Karpas-422 (cell line): ENCODE results near the gene ANKHD1. TPM values are rescaled to one million over a fixed set of nuclear protein-coding genes. Genes with fewer than 3 reads are reported as not detected.

Source experiments
- DNase-seq: peaks from one replicate; pipeline ENCODE4 v3.0.0-alpha.2; 2015
- H2AFZ ChIP-seq: fragments of 200-600 bp; sonication (generic); 2 replicates; pipeline ENCODE4 v1.6.1; 2014; ENCODE audit warnings: antibody characterized with exemption, low read length, mixed read lengths
- H3K27ac ChIP-seq: fragments of 200-600 bp; sonication (generic); 2 replicates; pipeline ENCODE4 v1.5.1; 2014; ENCODE audit warnings: mild to moderate bottlenecking, low read length, moderate library complexity
- H3K27me3 ChIP-seq: fragments of 200-600 bp; sonication (generic); 2 replicates; pipeline ENCODE4 v1.6.1; 2014; ENCODE audit warnings: low read length, mixed read lengths
- H3K36me3 ChIP-seq: fragments of 200-600 bp; sonication (generic); 2 replicates; pipeline ENCODE4 v1.6.1; 2014; ENCODE audit warnings: low read length, mixed read lengths; ENCODE audit not compliant: insufficient read depth
- H3K4me1 ChIP-seq: fragments of 200-600 bp; sonication (generic); 2 replicates; pipeline ENCODE4 v1.6.1; 2014; ENCODE audit warnings: mild to moderate bottlenecking, low read length, mixed read lengths
- H3K4me2 ChIP-seq: fragments of 200-600 bp; sonication (generic); 2 replicates; pipeline ENCODE4 v1.6.1; 2014; ENCODE audit warnings: low read length, low read depth, mild to moderate bottlenecking; ENCODE audit not compliant: poor library complexity, severe bottlenecking
- H3K4me3 ChIP-seq: fragments of 200-600 bp; sonication (generic); 2 replicates; pipeline ENCODE4 v1.5.1; 2014; ENCODE audit warnings: mild to moderate bottlenecking, antibody characterized with exemption, low read length, mixed read lengths
- H3K79me2 ChIP-seq: fragments of 200-600 bp; sonication (generic); 2 replicates; pipeline ENCODE4 v1.6.1; 2014; ENCODE audit warnings: mild to moderate bottlenecking, low read length, mixed read lengths
- H3K9ac ChIP-seq: fragments of 200-600 bp; sonication (generic); 2 replicates; pipeline ENCODE4 v1.6.0; 2014; ENCODE audit warnings: low read length
- H3K9me2 ChIP-seq: fragments of 200-600 bp; sonication (generic), shearing (Covaris generic); replicated peaks from 2 replicates; pipeline ENCODE4 v1.6.0; 2014; ENCODE audit warnings: mild to moderate bottlenecking, low read length, moderate library complexity; ENCODE audit not compliant: insufficient read depth
- H3K9me3 ChIP-seq: fragments of 300-700, 200-600 bp; sonication (generic); 2 replicates; pipeline ENCODE4 v1.6.1; 2014; ENCODE audit warnings: low read length, mixed read lengths
- H4K20me1 ChIP-seq: fragments of 200-600 bp; sonication (generic); 2 replicates; pipeline ENCODE4 v1.6.1; 2014; ENCODE audit warnings: mild to moderate bottlenecking, antibody characterized with exemption, low read length, low read depth; ENCODE audit not compliant: insufficient read depth
- total RNA-seq: library from RNA; depleted of rRNA; stranded (reverse); fragments of >200 nt; shearing (Covaris generic); gene quantifications from 2 replicates; pipeline ENCODE4 v1.2.3, GENCODE V29; 2014; ENCODE audit warnings: low replicate concordance

The ANKHD1 gene
- total RNA-seq, 1 experiment from 2014 or later: 110 TPM

DNA sequence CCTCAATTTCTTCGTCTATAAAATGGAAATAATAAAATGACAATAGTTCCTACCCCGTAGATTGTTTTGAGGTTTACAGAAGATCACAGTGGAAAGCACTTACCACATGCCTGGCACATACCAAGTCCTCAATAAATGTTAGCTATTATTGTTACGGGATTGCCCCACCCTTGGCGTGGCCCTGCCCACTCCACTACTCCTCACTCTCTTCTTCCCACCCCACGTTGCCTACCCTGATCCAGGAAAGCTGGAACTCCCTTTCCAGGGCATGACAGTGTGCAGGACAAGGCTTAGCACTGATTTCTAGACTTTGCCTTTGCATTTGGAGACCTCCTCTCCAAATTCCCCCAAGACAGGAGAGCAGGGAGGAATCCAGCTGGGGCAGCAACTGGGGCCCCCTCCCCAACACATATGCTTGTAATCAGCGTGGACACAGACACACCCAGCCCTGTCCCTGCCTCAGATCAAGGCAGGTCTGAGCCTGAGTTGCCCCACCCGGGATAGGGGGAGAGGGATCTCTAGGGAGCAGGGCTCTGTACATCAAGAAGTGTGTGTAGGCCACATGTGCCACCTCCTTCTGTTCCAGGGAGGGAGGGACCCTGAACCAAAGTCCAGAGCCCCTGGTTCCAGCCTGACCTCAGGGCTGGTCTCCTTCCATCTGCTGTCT lies 34.9 kb upstream of the ANKHD1 start:
- Histone ChIP-seq H3K79me2 (no peaks in the 10 kb centered on the region), H3K9me3 (no peaks in the 10 kb centered on the region), H3K4me1 (peaks cover 3% of the 10 kb centered on the region), H3K27me3 (no peaks in the 10 kb centered on the region), H3K9me2 (no peaks in the 10 kb centered on the region), H3K4me2 (no peak overlapping the region), H3K36me3 (no peaks in the 10 kb centered on the region), H2AFZ (no peak overlapping the region), H4K20me1 (no peaks in the 10 kb centered on the region), H3K4me3 (no peak overlapping the region), H3K27ac (no peak overlapping the region), H3K9ac (no peak overlapping the region)
- DNase-seq: no peak

DNA sequence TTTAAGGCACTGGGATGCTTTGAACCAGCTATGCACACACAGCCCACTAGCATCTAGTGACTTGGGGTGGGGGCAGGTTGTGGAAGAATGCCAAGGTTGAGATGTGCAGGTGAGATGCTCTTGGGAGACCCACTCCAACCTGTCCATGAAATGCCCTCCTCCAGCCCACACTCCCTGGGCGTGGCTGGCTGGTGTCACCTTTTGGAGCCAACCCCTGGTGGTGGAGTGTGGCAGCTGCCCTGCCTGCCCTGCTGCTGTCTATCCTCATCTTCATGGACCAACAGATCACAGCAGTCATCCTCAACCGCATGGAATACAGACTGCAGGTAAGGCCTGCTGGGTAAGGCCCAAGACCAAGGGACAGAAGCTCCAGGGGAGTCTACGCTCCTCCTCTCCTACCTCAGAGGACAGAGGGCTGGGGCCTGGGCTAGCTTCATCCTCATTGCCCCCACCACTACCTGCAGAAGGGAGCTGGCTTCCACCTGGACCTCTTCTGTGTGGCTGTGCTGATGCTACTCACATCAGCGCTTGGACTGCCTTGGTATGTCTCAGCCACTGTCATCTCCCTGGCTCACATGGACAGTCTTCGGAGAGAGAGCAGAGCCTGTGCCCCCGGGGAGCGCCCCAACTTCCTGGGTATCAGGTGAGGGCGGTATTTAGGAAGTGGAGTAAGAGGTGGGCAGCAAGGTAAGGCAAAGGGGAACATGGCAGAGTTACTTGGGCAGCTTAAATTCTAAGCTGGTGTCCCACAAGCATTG lies 34.2 kb upstream of the ANKHD1 start:
- Histone ChIP-seq H3K9me3 (no peaks in the 10 kb centered on the region), H3K9ac (no peak overlapping the region), H3K27me3 (no peaks in the 10 kb centered on the region), H3K9me2 (no peaks in the 10 kb centered on the region), H3K27ac (no peak overlapping the region), H3K4me1 (peaks cover 3% of the 10 kb centered on the region), H3K36me3 (no peaks in the 10 kb centered on the region), H3K4me3 (no peak overlapping the region), H4K20me1 (no peaks in the 10 kb centered on the region), H3K4me2 (no peak overlapping the region), H2AFZ (no peak overlapping the region), H3K79me2 (no peaks in the 10 kb centered on the region)
- DNase-seq: peak; percentile 48

DNA sequence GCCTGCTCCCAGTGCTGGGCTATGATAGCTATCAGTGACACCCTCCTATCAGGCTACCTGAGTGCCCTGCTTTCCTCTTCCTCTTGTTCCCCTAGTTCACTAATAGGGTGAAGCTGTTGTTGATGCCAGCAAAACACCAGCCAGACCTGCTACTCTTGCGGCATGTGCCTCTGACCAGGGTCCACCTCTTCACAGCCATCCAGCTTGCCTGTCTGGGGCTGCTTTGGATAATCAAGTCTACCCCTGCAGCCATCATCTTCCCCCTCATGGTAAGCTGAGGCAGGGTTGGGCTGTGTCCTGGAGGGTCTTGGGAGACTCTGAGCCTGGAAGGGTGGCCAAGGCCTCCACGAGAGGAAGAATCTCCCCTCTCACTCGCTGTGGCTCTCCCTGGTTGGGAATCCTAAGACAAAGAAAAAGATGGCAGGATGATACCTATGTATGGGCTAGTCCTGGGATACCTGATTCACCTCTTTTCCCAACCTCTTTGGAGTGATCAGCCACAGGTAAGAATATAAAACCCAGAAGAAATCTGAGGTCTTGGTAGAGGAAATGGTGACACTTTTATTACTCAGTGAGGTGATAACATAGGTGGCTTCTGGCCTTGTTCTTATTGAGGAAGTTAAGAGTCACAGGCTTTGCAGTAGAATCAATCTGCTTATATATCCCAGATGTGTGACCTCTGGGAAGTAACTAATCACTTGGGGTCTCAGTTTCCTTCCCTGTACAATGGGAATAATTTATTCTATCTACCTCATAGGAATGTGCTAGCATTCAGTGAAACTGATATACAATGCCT lies 30.1 kb upstream of the ANKHD1 start:
- no peaks in the 10 kb centered on the region for H4K20me1 ChIP-seq
- H3K27ac ChIP-seq: no peak overlapping the region
- H3K4me3 ChIP-seq: no peak overlapping the region
- no peak overlapping the region for H3K9ac ChIP-seq
- no peak overlapping the region for H2AFZ ChIP-seq
- H3K79me2 ChIP-seq: no peaks in the 10 kb centered on the region
- no peaks in the 10 kb centered on the region for H3K36me3 ChIP-seq
- DNase-seq: no peak
- H3K9me3 ChIP-seq: no peaks in the 10 kb centered on the region
- H3K4me1 ChIP-seq: no peaks in the 10 kb centered on the region
- no peaks in the 10 kb centered on the region for H3K9me2 ChIP-seq
- no peaks in the 10 kb centered on the region for H3K27me3 ChIP-seq
- no peak overlapping the region for H3K4me2 ChIP-seq

DNA sequence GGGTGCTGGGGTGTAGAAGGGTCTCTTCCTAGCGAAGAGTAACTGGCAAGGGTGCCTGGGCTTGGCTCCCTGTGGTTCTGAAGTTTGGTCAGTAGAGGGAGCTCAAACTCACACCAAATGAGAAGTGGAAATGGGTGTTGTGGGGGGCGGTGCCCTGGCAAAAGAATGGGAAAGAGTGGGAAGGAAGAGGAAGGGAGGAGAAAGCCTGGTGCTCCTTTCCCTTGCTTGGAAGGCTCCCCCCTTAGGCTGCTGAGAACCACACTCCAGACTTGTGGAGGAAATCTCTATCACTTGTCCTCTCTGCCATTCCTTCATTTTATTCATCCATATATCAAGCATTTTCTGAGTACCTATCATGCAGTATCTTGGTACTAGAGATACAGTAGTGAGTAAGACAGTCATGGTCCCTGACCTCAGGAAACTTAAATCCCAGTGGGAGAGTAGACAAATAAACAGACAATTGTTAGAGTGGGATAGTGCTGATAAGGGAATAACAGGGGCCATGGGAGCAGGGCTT lies 28.6 kb upstream of the ANKHD1 start:
- Histone ChIP-seq H4K20me1 (no peaks in the 10 kb centered on the region), H3K27me3 (no peaks in the 10 kb centered on the region), H3K9me2 (no peaks in the 10 kb centered on the region), H3K27ac (no peak overlapping the region), H3K36me3 (no peaks in the 10 kb centered on the region), H3K9ac (no peak overlapping the region), H3K9me3 (no peaks in the 10 kb centered on the region), H2AFZ (no peak overlapping the region; the same call in 1 of the 2 replicates), H3K79me2 (no peaks in the 10 kb centered on the region), H3K4me3 (no peak overlapping the region), H3K4me2 (no peak overlapping the region), H3K4me1 (no peaks in the 10 kb centered on the region)
- DNase-seq: peak; percentile 77

DNA sequence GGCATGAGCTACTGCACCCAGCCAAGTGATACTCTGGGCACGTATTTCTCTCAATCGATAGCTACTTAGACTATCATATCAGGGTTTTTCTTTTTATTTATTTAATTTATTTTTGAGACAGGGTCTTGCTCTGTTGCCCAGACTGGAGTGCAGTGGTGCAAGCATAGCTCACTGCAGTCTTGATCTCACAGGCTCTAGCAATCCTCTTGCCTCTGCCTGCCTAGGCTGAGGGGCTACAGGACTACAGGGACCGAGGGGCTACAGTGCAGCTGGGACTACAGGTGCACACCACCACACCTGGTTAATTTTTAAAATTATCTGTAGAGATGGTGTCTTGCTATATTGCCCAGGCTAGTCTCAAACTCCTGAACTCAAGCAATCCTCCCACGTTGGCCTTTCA lies 20.3 kb upstream of the ANKHD1 start:
- no peak overlapping the region for H2AFZ ChIP-seq
- DNase-seq: no peak

DNA sequence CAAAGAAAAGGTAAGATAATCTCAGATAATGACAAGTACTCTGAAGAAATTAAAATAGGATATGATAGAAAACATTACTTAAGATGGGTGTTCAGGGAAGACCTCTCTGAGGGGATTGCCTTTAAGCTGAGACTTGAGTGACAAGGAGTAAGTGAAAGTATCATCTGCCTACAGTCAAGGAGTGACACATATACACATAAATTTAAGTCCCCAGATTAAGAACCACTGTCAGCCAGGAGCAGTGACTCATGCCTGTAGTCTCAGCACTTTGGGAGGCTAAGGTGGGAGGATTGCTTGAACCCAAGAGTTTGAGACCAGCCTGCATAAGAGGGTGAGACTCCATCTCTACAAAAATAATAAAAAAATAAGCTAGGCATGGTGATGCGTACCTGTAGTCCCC lies 19.7 kb upstream of the ANKHD1 start:
- Histone ChIP-seq H3K9me3 (no peaks in the 10 kb centered on the region), H4K20me1 (no peaks in the 10 kb centered on the region)
- no peak for DNase-seq

More for the DNA sequence above, 20.3 kb upstream of the ANKHD1 start:
- H3K79me2 ChIP-seq: no peaks in the 10 kb centered on the region
- H3K9ac ChIP-seq: no peak overlapping the region
- H3K4me1 ChIP-seq: no peaks in the 10 kb centered on the region
- no peaks in the 10 kb centered on the region for H3K9me2 ChIP-seq
- H3K9me3 ChIP-seq: no peaks in the 10 kb centered on the region
- H3K4me3 ChIP-seq: no peak overlapping the region
- H3K4me2 ChIP-seq: no peak overlapping the region
- H4K20me1 ChIP-seq: no peaks in the 10 kb centered on the region
- no peaks in the 10 kb centered on the region for H3K27me3 ChIP-seq
- H3K27ac ChIP-seq: no peak overlapping the region
- no peaks in the 10 kb centered on the region for H3K36me3 ChIP-seq

DNA sequence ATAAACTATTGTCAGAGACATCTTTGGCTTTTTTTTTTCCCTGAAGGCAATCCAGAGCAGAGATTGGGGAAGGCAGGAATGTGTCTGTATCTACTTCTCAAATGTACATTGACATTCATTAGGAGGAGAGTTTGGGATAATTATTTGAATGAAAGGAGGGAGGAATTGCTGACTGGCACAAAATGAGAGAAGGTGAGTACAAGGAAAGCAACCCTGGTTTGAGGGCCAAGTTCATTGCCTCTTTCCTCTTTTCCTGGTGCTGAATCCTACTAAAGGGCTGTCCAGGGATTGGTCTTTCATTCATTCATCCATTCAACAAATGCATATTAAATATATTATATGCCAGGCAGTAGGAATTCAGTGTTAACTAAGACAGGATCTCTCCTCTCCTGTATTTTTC lies 18.8 kb upstream of the ANKHD1 start:
- Histone ChIP-seq H3K9me2 (no peaks in the 10 kb centered on the region), H3K9me3 (no peaks in the 10 kb centered on the region), H3K4me2 (no peak overlapping the region), H3K79me2 (no peaks in the 10 kb centered on the region), H3K36me3 (no peaks in the 10 kb centered on the region), H2AFZ (no peak overlapping the region), H3K4me3 (no peak overlapping the region), H3K4me1 (no peaks in the 10 kb centered on the region), H3K27me3 (no peaks in the 10 kb centered on the region), H4K20me1 (no peaks in the 10 kb centered on the region), H3K27ac (no peak overlapping the region), H3K9ac (no peak overlapping the region)
- DNase-seq: no peak

More for the DNA sequence above, 19.7 kb upstream of the ANKHD1 start:
- Histone ChIP-seq H3K36me3 (no peaks in the 10 kb centered on the region), H3K4me2 (no peak overlapping the region), H3K9ac (no peak overlapping the region), H3K4me3 (no peak overlapping the region), H3K27ac (no peak overlapping the region), H2AFZ (no peak overlapping the region), H3K4me1 (no peaks in the 10 kb centered on the region), H3K9me2 (no peaks in the 10 kb centered on the region), H3K79me2 (no peaks in the 10 kb centered on the region), H3K27me3 (no peaks in the 10 kb centered on the region)

DNA sequence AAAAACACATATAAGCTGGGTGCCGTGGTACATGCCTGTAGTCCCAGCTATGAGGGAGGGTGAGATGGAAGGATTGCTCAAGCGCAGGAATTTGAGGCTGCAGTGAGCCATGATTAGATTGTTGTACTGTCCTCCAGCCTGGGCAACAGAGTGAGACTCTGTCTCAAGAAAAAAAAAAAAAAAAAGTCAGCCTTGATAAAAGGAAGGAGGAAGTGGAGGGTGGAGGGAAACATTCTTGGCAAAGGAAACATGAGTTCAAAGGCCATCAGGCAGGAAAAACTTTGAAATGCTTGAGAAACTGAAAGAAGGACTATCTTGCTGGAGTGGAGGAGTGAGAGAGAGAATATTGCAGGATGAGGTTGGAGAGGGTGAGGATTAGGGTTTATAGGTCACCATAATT lies 18.3 kb upstream of the ANKHD1 start:
- H3K79me2 ChIP-seq: no peaks in the 10 kb centered on the region
- no peaks in the 10 kb centered on the region for H3K27me3 ChIP-seq
- no peaks in the 10 kb centered on the region for H3K9me2 ChIP-seq
- no peak overlapping the region for H3K9ac ChIP-seq
- H2AFZ ChIP-seq: no peak overlapping the region
- H3K36me3 ChIP-seq: no peaks in the 10 kb centered on the region
- no peaks in the 10 kb centered on the region for H4K20me1 ChIP-seq
- no peak overlapping the region for H3K27ac ChIP-seq
- no peak for DNase-seq
- no peak overlapping the region for H3K4me3 ChIP-seq
- no peaks in the 10 kb centered on the region for H3K4me1 ChIP-seq
- no peak overlapping the region for H3K4me2 ChIP-seq
- H3K9me3 ChIP-seq: no peaks in the 10 kb centered on the region
